ENCODE data around the gene WWOX. TPM values are rescaled to one million over a fixed set of nuclear protein-coding genes. Genes with fewer than 3 reads are reported as not detected.

The WWOX gene
- total RNA-seq, 1 experiment from 2014 or later, result 15.6 TPM

GRCh38 chr16:78431004-78431670 lies 331.7 kb downstream of the WWOX start:
- Histone ChIP-seq H3K4me2 (ENCODE audit: insufficient read depth, insufficient read length, low read length) (no peak overlapping the region), H2BK12ac (ENCODE audit: insufficient read length, low read depth, low read length) (no peak overlapping the region), H3K27ac (ENCODE audit: insufficient read length, low read depth, low read length) (no peak overlapping the region), H3K79me1 (ENCODE audit: insufficient read depth, low read depth, low read length, poor library complexity, severe bottlenecking) (no peaks in the 10 kb centered on the region), H3K9me3 (ENCODE audit: control insufficient read depth, low read depth, low read length) (no peaks in the 10 kb centered on the region), H4K20me1 (ENCODE audit: control insufficient read depth, insufficient read depth, insufficient read length) (no peaks in the 10 kb centered on the region), H3K4ac (ENCODE audit: low read depth, low read length) (no peak overlapping the region), H3K23ac (ENCODE audit: insufficient read length, low read depth, low read length) (no peak overlapping the region), H2BK20ac (ENCODE audit: low read depth, low read length, poor library complexity, severe bottlenecking) (no peak overlapping the region), H2BK120ac (ENCODE audit: low read depth, low read length, poor library complexity, severe bottlenecking) (no peak overlapping the region), H2AK5ac (ENCODE audit: insufficient read length, low read length) (no peak overlapping the region), H3K27me3 (ENCODE audit: insufficient read depth, low read length) (no peaks in the 10 kb centered on the region), H3K9ac (ENCODE audit: extremely low read depth, insufficient read length, low read length) (no peak overlapping the region), H4K5ac (ENCODE audit: insufficient read length, low read depth, low read length) (no peak overlapping the region), H2BK15ac (ENCODE audit: low read depth, low read length) (no peak overlapping the region), H3K23me2 (ENCODE audit: insufficient read length, low read depth, low read length, poor library complexity, severe bottlenecking) (no peaks in the 10 kb centered on the region), H3T11ph (ENCODE audit: low read length) (no peak overlapping the region), H2AFZ (ENCODE audit: low read length) (no peak overlapping the region), H3K14ac (ENCODE audit: insufficient read depth, low read length) (no peak overlapping the region), H4K8ac (replicated peaks; ENCODE audit: insufficient read length, low read depth, low read length) (no peak overlapping the region), H4K91ac (ENCODE audit: insufficient read length, low read depth, low read length) (no peak overlapping the region), H3K18ac (ENCODE audit: insufficient read length, low read depth, low read length) (no peak overlapping the region), H3K56ac (ENCODE audit: insufficient read length, low read depth, low read length) (no peak overlapping the region), H2BK5ac (ENCODE audit: insufficient read length, low read length) (no peak overlapping the region), H3K79me2 (ENCODE audit: insufficient read depth, low read length) (no peaks in the 10 kb centered on the region), H3K4me1 (ENCODE audit: insufficient read depth, low read length) (no peaks in the 10 kb centered on the region; the same call in 1 of the 2 replicates)
- WGBS (ENCODE audit: extremely low coverage, insufficient read length, low lambda C conversion rate), result no CpG with 5 or more reads among the region's 6 CpGs
- no peak overlapping the region for H3K4me3 Mint-ChIP-seq
- H3K4me1 Mint-ChIP-seq, result peaks cover 4 to 8% of the 10 kb centered on the region in 2 experiments; a peak in 2 of 4 replicates
- no peak for TF ChIP-seq CTCF (conservative IDR thresholded peaks at IDR 0.05)
- no peak for DNase-seq
- H3K27me3 Mint-ChIP-seq (ENCODE audit: low read depth), result no peaks in the 10 kb centered on the region
- H3K9me3 Mint-ChIP-seq, result no peaks in the 10 kb centered on the region
- H3K36me3 Mint-ChIP-seq (ENCODE audit: insufficient read depth in 1 of 3, low read depth in 3 of 3), result no peaks in the 10 kb centered on the region; a peak in 1 of 7 replicates
- H3K27ac Mint-ChIP-seq, result no peak overlapping the region
